ENCODE results near the gene GPR25. TPM values are rescaled to one million over a fixed set of nuclear protein-coding genes. Genes with fewer than 3 reads are reported as not detected.
A peak's percentile ranks its signal among the peaks of the same experiment; 100 is the strongest.

The GPR25 gene
- total RNA-seq, 4 donors from 2014 or later = 0.28 TPM; not detected in 3

- no peak for DNase-seq
- H3K4me3 ChIP-seq = peak overlapping the region; percentile 6 to 22
- no peak overlapping the region for H3K27ac ChIP-seq
- H3K9me3 ChIP-seq = no peaks in the 10 kb centered on the region
- intact Hi-C loops (cut with DNase I; ENCODE audit: low total_unique reads) = no loop called here
- no peaks in the 10 kb centered on the region for H3K36me3 ChIP-seq
- TF ChIP-seq CTCF (IDR thresholded peaks at IDR 0.05) = no peak
- no peak for TF ChIP-seq POLR2A (IDR thresholded peaks at IDR 0.05)
- H3K27me3 ChIP-seq = peaks cover 8 to 9% of the 10 kb centered on the region in 2 donors
- peaks cover 0 to 5% of the 10 kb centered on the region in 2 donors for H3K4me1 ChIP-seq
Observed at GRCh38 chr1:200890818-200891773, 18.3 kb downstream of the GPR25 start.

GRCh38 chr1:200891774-200892157 lies 19.0 kb downstream of the GPR25 start:
- intact Hi-C loops (cut with DNase I; ENCODE audit: low total_unique reads) = no loop called here
- Histone ChIP-seq H3K27ac (no peak overlapping the region), H3K27me3 (peaks cover 8 to 9% of the 10 kb centered on the region in 2 donors), H3K36me3 (no peaks in the 10 kb centered on the region), H3K4me3 (no peak overlapping the region), H3K9me3 (no peaks in the 10 kb centered on the region), H3K4me1 (peaks cover 0 to 5% of the 10 kb centered on the region in 2 donors)
- TF ChIP-seq CTCF (IDR thresholded peaks at IDR 0.05) (no peak), POLR2A (IDR thresholded peaks at IDR 0.05) (no peak)
- no peak for DNase-seq

GRCh38 chr1:200892546-200892945 lies 19.8 kb downstream of the GPR25 start:
- intact Hi-C loops (cut with DNase I; ENCODE audit: low total_unique reads) = no loop called here

GRCh38 chr1:200892958-200893357 lies 20.2 kb downstream of the GPR25 start:
- Histone ChIP-seq H3K4me1 (peaks cover 0 to 5% of the 10 kb centered on the region in 2 donors), H3K27ac (no peak overlapping the region), H3K4me3 (no peak overlapping the region), H3K9me3 (no peaks in the 10 kb centered on the region), H3K36me3 (no peaks in the 10 kb centered on the region), H3K27me3 (peaks cover 8 to 9% of the 10 kb centered on the region in 2 donors)
- no peak for DNase-seq
- intact Hi-C loops (cut with DNase I; ENCODE audit: low total_unique reads) = no loop called here
- TF ChIP-seq CTCF (IDR thresholded peaks at IDR 0.05) (no peak), POLR2A (IDR thresholded peaks at IDR 0.05) (no peak)

More at GRCh38 chr1:200892546-200892945, 19.8 kb downstream of the GPR25 start:
- Histone ChIP-seq H3K27ac (no peak overlapping the region), H3K4me1 (peaks cover 0 to 5% of the 10 kb centered on the region in 2 donors), H3K36me3 (no peaks in the 10 kb centered on the region), H3K4me3 (no peak overlapping the region), H3K9me3 (no peaks in the 10 kb centered on the region), H3K27me3 (peaks cover 8 to 9% of the 10 kb centered on the region in 2 donors)
- DNase-seq = no peak
- TF ChIP-seq POLR2A (IDR thresholded peaks at IDR 0.05) (no peak), CTCF (IDR thresholded peaks at IDR 0.05) (no peak)

- no peaks in the 10 kb centered on the region for H3K36me3 ChIP-seq
- H3K9me3 ChIP-seq = no peaks in the 10 kb centered on the region
- peaks cover 8 to 9% of the 10 kb centered on the region in 2 donors for H3K27me3 ChIP-seq
- H3K27ac ChIP-seq = no peak overlapping the region
- no peak overlapping the region for H3K4me3 ChIP-seq
- H3K4me1 ChIP-seq = peaks cover 0 to 5% of the 10 kb centered on the region in 2 donors
- DNase-seq = no peak
- TF ChIP-seq POLR2A (IDR thresholded peaks at IDR 0.05) (no peak), CTCF (IDR thresholded peaks at IDR 0.05) (no peak)
- intact Hi-C loops (cut with DNase I; ENCODE audit: low total_unique reads) = no loop called here
Observed at GRCh38 chr1:200893411-200893901, 20.7 kb downstream of the GPR25 start.

Measured in uterus (tissue), 4 donors.